DOHH2 (cell line): ENCODE results near the gene TANC1.

Source experiments
- H3F3A ChIP-seq: fragments of 200-600 bp; sonication (generic), shearing (Covaris generic); 2 replicates; pipeline ENCODE4 v1.6.0; 2016; ENCODE audit warnings: antibody characterized with exemption, mild to moderate bottlenecking; ENCODE audit not compliant: control insufficient read depth, insufficient read depth
- H3K27ac ChIP-seq: fragments of 200-600 bp; sonication (generic); 2 replicates; pipeline ENCODE4 v1.5.1; 2014; ENCODE audit warnings: low read depth, mild to moderate bottlenecking, low read length, moderate library complexity
- H3K27me3 ChIP-seq: fragments of 200-600 bp; sonication (generic); 2 replicates; pipeline ENCODE4 v1.6.1; 2014; ENCODE audit warnings: mild to moderate bottlenecking, low read length, mixed read lengths; ENCODE audit not compliant: control insufficient read depth
- H3K36me3 ChIP-seq: fragments of 200-600 bp; sonication (generic); 2 replicates; pipeline ENCODE4 v1.6.1; 2014; ENCODE audit warnings: mild to moderate bottlenecking, low read length, moderate library complexity, mixed read lengths; ENCODE audit not compliant: control insufficient read depth
- H3K4me1 ChIP-seq: fragments of 200-600 bp; sonication (generic); 2 replicates; pipeline ENCODE4 v1.6.1; 2014; ENCODE audit warnings: mild to moderate bottlenecking, low read length, mixed read lengths; ENCODE audit not compliant: control insufficient read depth
- H3K4me2 ChIP-seq: fragments of 200-600 bp; sonication (generic); 2 replicates; pipeline ENCODE4 v1.6.0; 2014; ENCODE audit warnings: mild to moderate bottlenecking, low read length, moderate library complexity
- H3K4me3 ChIP-seq: fragments of 200-600 bp; sonication (generic); 2 replicates; pipeline ENCODE4 v1.5.1; 2014; ENCODE audit warnings: mild to moderate bottlenecking, low read length, mixed read lengths
- H3K79me2 ChIP-seq: fragments of 200-600 bp; sonication (generic); 2 replicates; pipeline ENCODE4 v1.6.1; 2014; ENCODE audit warnings: mild to moderate bottlenecking, low read length, mixed read lengths; ENCODE audit not compliant: control insufficient read depth
- H3K9me2 ChIP-seq: fragments of 200-600 bp; sonication (generic); replicated peaks from 2 replicates; pipeline ENCODE4 v1.6.1; 2014; ENCODE audit warnings: mild to moderate bottlenecking, low read length, mixed read lengths; ENCODE audit not compliant: control insufficient read depth
- H3K9me3 ChIP-seq: fragments of 200-600 bp; sonication (generic); 2 replicates; pipeline ENCODE4 v1.6.1; 2014; ENCODE audit warnings: antibody characterized with exemption, low read length, mixed read lengths; ENCODE audit not compliant: control insufficient read depth, insufficient read depth
- H4K20me1 ChIP-seq: fragments of 200-600 bp; sonication (generic); 2 replicates; pipeline ENCODE4 v1.6.0; 2014; ENCODE audit warnings: low read depth, mild to moderate bottlenecking, antibody characterized with exemption, low read length, moderate library complexity; ENCODE audit not compliant: control insufficient read depth, insufficient read depth
- CTCF ChIP-seq: fragments of 200-600 bp; sonication (generic); IDR thresholded peaks from one replicate; pipeline ENCODE4 v1.5.1; 2014; ENCODE audit warnings: antibody characterized with exemption, mild to moderate bottlenecking, low read depth, low read length; ENCODE audit not compliant: poor library complexity, severe bottlenecking
- EZH2phosphoT487 ChIP-seq: fragments of 200-600 bp; sonication (generic); IDR thresholded peaks from 2 replicates; pipeline ENCODE4 v1.6.1; 2017; ENCODE audit warnings: borderline replicate concordance, mild to moderate bottlenecking, antibody characterized with exemption, low read length, moderate library complexity, mixed read lengths

The TANC1 gene

GRCh38 chr2:159070235-159070634 is 101.8 kb downstream of the TANC1 start:
- no peaks in the 10 kb centered on the region for H4K20me1 ChIP-seq
- no peak overlapping the region for H3K4me2 ChIP-seq
- no peaks in the 10 kb centered on the region for H3K9me2 ChIP-seq
- TF ChIP-seq EZH2phosphoT487 (no peak), CTCF (no peak)
- H3K27ac ChIP-seq, result no peak overlapping the region
- no peaks in the 10 kb centered on the region for H3F3A ChIP-seq
- H3K4me1 ChIP-seq, result no peaks in the 10 kb centered on the region
- no peaks in the 10 kb centered on the region for H3K9me3 ChIP-seq
- no peaks in the 10 kb centered on the region for H3K36me3 ChIP-seq
- no peak overlapping the region for H3K4me3 ChIP-seq
- H3K79me2 ChIP-seq, result no peaks in the 10 kb centered on the region
- no peaks in the 10 kb centered on the region for H3K27me3 ChIP-seq

GRCh38 chr2:159071190-159071915 is 102.9 kb downstream of the TANC1 start:
- Histone ChIP-seq H3K9me2 (no peaks in the 10 kb centered on the region), H3K79me2 (no peaks in the 10 kb centered on the region), H3K4me2 (no peak overlapping the region), H3K4me1 (no peaks in the 10 kb centered on the region), H3K27ac (no peak overlapping the region), H3K9me3 (no peaks in the 10 kb centered on the region), H3F3A (no peaks in the 10 kb centered on the region), H3K27me3 (0 out of 2 replicates have a peak, but pooled peaks cover under 1% of the 10 kb centered on the region), H3K4me3 (no peak overlapping the region), H4K20me1 (no peaks in the 10 kb centered on the region), H3K36me3 (no peaks in the 10 kb centered on the region)
- TF ChIP-seq EZH2phosphoT487 (no peak), CTCF (no peak)

- Histone ChIP-seq H3K27me3 (0 out of 2 replicates have a peak, but pooled peaks cover 2% of the 10 kb centered on the region), H3K79me2 (no peaks in the 10 kb centered on the region), H4K20me1 (no peaks in the 10 kb centered on the region), H3K27ac (no peak overlapping the region), H3K36me3 (no peaks in the 10 kb centered on the region), H3K9me2 (no peaks in the 10 kb centered on the region), H3F3A (no peaks in the 10 kb centered on the region), H3K4me1 (no peaks in the 10 kb centered on the region), H3K4me2 (no peak overlapping the region), H3K9me3 (no peaks in the 10 kb centered on the region), H3K4me3 (no peak overlapping the region)
- no peak for TF ChIP-seq CTCF
- no peak for TF ChIP-seq EZH2phosphoT487
These were observed 104.4 kb downstream of the TANC1 start for GRCh38 chr2:159072795-159073194.
